ENCODE data around the gene HACD3. TPM values are rescaled to one million over a fixed set of nuclear protein-coding genes. Genes with fewer than 3 reads are reported as not detected.

Gene HACD3
- total RNA-seq, 1 experiment from 2014 or later = 71.6 TPM

DNA sequence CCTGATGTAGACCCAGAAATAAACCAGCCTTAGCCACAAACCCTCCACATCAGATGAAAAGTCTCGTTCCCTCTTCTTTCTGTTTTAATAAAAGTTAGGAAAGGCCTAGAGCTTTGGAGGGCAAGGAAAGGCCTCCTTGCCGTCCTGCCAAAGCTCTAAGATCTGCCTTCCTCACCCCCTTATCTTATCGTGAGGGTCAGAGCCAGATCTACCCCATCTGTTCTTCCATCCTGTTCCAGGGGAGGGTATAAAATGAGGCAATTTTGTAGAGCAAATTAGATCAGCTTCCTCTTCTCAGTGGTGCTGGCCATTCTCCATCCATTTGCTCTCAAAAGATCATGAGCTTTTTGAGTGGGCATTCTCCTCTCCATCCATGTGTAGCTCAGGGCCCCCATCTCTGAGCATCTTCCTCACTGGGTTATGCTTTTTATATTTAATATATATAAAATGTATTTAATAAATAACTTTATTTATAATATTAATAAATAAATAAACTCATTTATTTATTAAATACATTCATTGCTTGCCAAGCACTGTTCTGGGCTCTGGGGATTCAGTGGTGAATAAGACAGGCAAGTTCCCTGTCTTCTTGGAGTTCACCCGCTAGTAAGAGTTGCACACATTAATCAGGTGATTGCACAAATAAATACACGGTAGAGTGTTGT, 89.5 kb downstream of the HACD3 start:
- Histone ChIP-seq H3K27me3 (ENCODE audit: insufficient read depth, low read depth) (no peaks in the 10 kb centered on the region), H3K9me2 (ENCODE audit: insufficient read depth) (no peaks in the 10 kb centered on the region), H3K27ac (no peak overlapping the region), H3K79me2 (ENCODE audit: low read depth) (no peaks in the 10 kb centered on the region), H4K20me1 (ENCODE audit: insufficient read depth) (no peaks in the 10 kb centered on the region), H3K4me3 (no peak overlapping the region), H2AFZ (no peak overlapping the region), H3K36me3 (ENCODE audit: low read depth) (no peaks in the 10 kb centered on the region), H3K9me3 (ENCODE audit: insufficient read depth, low read depth) (no peaks in the 10 kb centered on the region), H3F3A (ENCODE audit: insufficient read depth, low read depth) (no peaks in the 10 kb centered on the region), H3K4me1 (replicated peaks; ENCODE audit: insufficient read depth) (no peaks in the 10 kb centered on the region), H3K4me2 (no peak overlapping the region)
- POLR2A ChIA-PET (ENCODE audit: unreplicated experiment) = no interaction called here
- TF ChIP-seq EZH2 (IDR thresholded peaks at IDR 0.05; ENCODE audit: low read depth) = no peak
- TF ChIP-seq, protein P1, sequence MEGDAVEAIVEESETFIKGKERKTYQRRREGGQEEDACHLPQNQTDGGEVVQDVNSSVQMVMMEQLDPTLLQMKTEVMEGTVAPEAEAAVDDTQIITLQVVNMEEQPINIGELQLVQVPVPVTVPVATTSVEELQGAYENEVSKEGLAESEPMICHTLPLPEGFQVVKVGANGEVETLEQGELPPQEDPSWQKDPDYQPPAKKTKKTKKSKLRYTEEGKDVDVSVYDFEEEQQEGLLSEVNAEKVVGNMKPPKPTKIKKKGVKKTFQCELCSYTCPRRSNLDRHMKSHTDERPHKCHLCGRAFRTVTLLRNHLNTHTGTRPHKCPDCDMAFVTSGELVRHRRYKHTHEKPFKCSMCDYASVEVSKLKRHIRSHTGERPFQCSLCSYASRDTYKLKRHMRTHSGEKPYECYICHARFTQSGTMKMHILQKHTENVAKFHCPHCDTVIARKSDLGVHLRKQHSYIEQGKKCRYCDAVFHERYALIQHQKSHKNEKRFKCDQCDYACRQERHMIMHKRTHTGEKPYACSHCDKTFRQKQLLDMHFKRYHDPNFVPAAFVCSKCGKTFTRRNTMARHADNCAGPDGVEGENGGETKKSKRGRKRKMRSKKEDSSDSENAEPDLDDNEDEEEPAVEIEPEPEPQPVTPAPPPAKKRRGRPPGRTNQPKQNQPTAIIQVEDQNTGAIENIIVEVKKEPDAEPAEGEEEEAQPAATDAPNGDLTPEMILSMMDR (conservative IDR thresholded peaks at IDR 0.05) = no peak
- intact Hi-C loops (cut with micrococcal nuclease; ENCODE audit: unreplicated experiment) = loop anchor here (10.0 kb wide), 2 partner anchors 675 to 875 kb away; partner anchors contain the start of genes DIS3L and SNAPC5
- no TSS peak for BruUV-seq (replicated peaks)
- CTCF ChIA-PET = no interaction called here
- no peak for DNase-seq

- no peaks in the 10 kb centered on the region for H3K9me3 ChIP-seq (ENCODE audit: insufficient read depth, low read depth)
- intact Hi-C loops (cut with micrococcal nuclease; ENCODE audit: unreplicated experiment) = no loop called here
- DNase-seq = no peak
- H3K4me1 ChIP-seq (replicated peaks; ENCODE audit: insufficient read depth) = no peaks in the 10 kb centered on the region
- no peaks in the 10 kb centered on the region for H3K9me2 ChIP-seq (ENCODE audit: insufficient read depth)
- H3K27ac ChIP-seq = no peak overlapping the region
- POLR2A ChIA-PET (ENCODE audit: unreplicated experiment) = no interaction called here
- no peaks in the 10 kb centered on the region for H4K20me1 ChIP-seq (ENCODE audit: insufficient read depth)
- no peak overlapping the region for H3K4me2 ChIP-seq
- H3K36me3 ChIP-seq (ENCODE audit: low read depth) = no peaks in the 10 kb centered on the region
- BruUV-seq (replicated peaks) = no TSS peak
- H3F3A ChIP-seq (ENCODE audit: insufficient read depth, low read depth) = no peaks in the 10 kb centered on the region
- TF ChIP-seq, protein P1 (conservative IDR thresholded peaks at IDR 0.05) = no peak
- TF ChIP-seq EZH2 (IDR thresholded peaks at IDR 0.05; ENCODE audit: low read depth) = no peak
- no peak overlapping the region for H2AFZ ChIP-seq
- no peaks in the 10 kb centered on the region for H3K27me3 ChIP-seq (ENCODE audit: insufficient read depth, low read depth)
- no peak overlapping the region for H3K4me3 ChIP-seq
- CTCF ChIA-PET = interaction anchor here (0.6 kb wide), 1 partner anchor 15 kb away, joined by 4 read pairs; no protein-coding TSS in a partner anchor
- no peaks in the 10 kb centered on the region for H3K79me2 ChIP-seq (ENCODE audit: low read depth)
Measured at GRCh38 chr15:65620833-65621232, 90.6 kb downstream of the HACD3 start.

- intact Hi-C loops (cut with micrococcal nuclease; ENCODE audit: unreplicated experiment) = no loop called here
- Histone ChIP-seq H3K79me2 (ENCODE audit: low read depth) (no peaks in the 10 kb centered on the region), H3K9me3 (ENCODE audit: insufficient read depth, low read depth) (no peaks in the 10 kb centered on the region), H3K9me2 (ENCODE audit: insufficient read depth) (no peaks in the 10 kb centered on the region), H3K4me1 (replicated peaks; ENCODE audit: insufficient read depth) (no peaks in the 10 kb centered on the region), H3K27ac (no peak within 1 kb of the TSS), H3K27me3 (ENCODE audit: insufficient read depth, low read depth) (no peaks in the 10 kb centered on the region), H3F3A (ENCODE audit: insufficient read depth, low read depth) (no peaks in the 10 kb centered on the region), H3K4me3 (no peak within 1 kb of the TSS), H4K20me1 (ENCODE audit: insufficient read depth) (no peaks in the 10 kb centered on the region), H2AFZ (no peak within 1 kb of the TSS), H3K4me2 (no peak within 1 kb of the TSS), H3K36me3 (ENCODE audit: low read depth) (no peaks in the 10 kb centered on the region)
- no peak for DNase-seq
- no peak for TF ChIP-seq EZH2 (IDR thresholded peaks at IDR 0.05; ENCODE audit: low read depth)
- TF ChIP-seq, protein P1 (conservative IDR thresholded peaks at IDR 0.05) = no peak
- ChIA-PET POLR2A (ENCODE audit: unreplicated experiment) (no interaction called here), CTCF (no interaction called here)
- BruUV-seq (replicated peaks) = no TSS peak
Measured at GRCh38 chr15:65621638-65622037, 91.4 kb downstream of the HACD3 start, which contains the start of gene SLC24A1. Gene SLC24A1, plus strand, starts transcription at chr15:65621938. Its CDS starts 2,143 bp downstream, at chr15:65624081.

All from PC-9 (cell line).